Measurements from ENCODE around the gene RAB20.

Gene RAB20

GRCh38 chr13:110563463-110563774 lies 1.9 kb upstream of the RAB20 start:
- no peak overlapping the region for H3K27ac Mint-ChIP-seq
- no peak overlapping the region for H3K4me3 Mint-ChIP-seq
- ATAC-seq, result no peak
- H3K4me1 Mint-ChIP-seq, result peaks cover 33% of the 10 kb centered on the region
- H3K27me3 Mint-ChIP-seq, result peaks cover 8% of the 10 kb centered on the region
- H3K36me3 Mint-ChIP-seq, result peaks cover 8% of the 10 kb centered on the region
- no peaks in the 10 kb centered on the region for H3K9me3 Mint-ChIP-seq

- ATAC-seq, result no peak
- no peaks in the 10 kb centered on the region for H3K9me3 Mint-ChIP-seq
- peak overlapping the region; percentile 94 for H3K4me3 Mint-ChIP-seq
- peaks cover 33% of the 10 kb centered on the region for H3K4me1 Mint-ChIP-seq
- H3K27ac Mint-ChIP-seq, result peak overlapping the region; percentile 80
- peaks cover 8% of the 10 kb centered on the region for H3K27me3 Mint-ChIP-seq
- H3K36me3 Mint-ChIP-seq, result peaks cover 8% of the 10 kb centered on the region
These were observed 1.4 kb upstream of the RAB20 start for GRCh38 chr13:110562696-110563462.

- H3K9me3 Mint-ChIP-seq, result peaks cover 1% of the 10 kb centered on the region
- peaks cover 4% of the 10 kb centered on the region for H3K27me3 Mint-ChIP-seq
- H3K36me3 Mint-ChIP-seq, result peaks cover 10% of the 10 kb centered on the region
- ATAC-seq, result no peak
- H3K4me1 Mint-ChIP-seq, result peaks cover 35% of the 10 kb centered on the region
- H3K27ac Mint-ChIP-seq, result peak overlapping the region; percentile 80
- H3K4me3 Mint-ChIP-seq, result peak overlapping the region; percentile 94
These were observed 595 bp upstream of the RAB20 start for GRCh38 chr13:110562036-110562597.

GRCh38 chr13:110560601-110561343 lies 750 bp downstream of the RAB20 start:
- ATAC-seq, result no peak
- peak overlapping the region; percentile 81 for H3K4me3 Mint-ChIP-seq
- H3K36me3 Mint-ChIP-seq, result peaks cover 19% of the 10 kb centered on the region
- peak overlapping the region; percentile 80 for H3K27ac Mint-ChIP-seq
- H3K27me3 Mint-ChIP-seq, result no peaks in the 10 kb centered on the region
- peaks cover 48% of the 10 kb centered on the region for H3K4me1 Mint-ChIP-seq
- peaks cover 7% of the 10 kb centered on the region for H3K9me3 Mint-ChIP-seq

- H3K4me1 Mint-ChIP-seq, result peaks cover 54% of the 10 kb centered on the region
- H3K4me3 Mint-ChIP-seq, result peak overlapping the region; percentile 54
- H3K27me3 Mint-ChIP-seq, result no peaks in the 10 kb centered on the region
- H3K27ac Mint-ChIP-seq, result peak overlapping the region; percentile 80
- peaks cover 26% of the 10 kb centered on the region for H3K36me3 Mint-ChIP-seq
- H3K9me3 Mint-ChIP-seq, result peaks cover 7% of the 10 kb centered on the region
- ATAC-seq, result no peak
These were observed 1.5 kb downstream of the RAB20 start for GRCh38 chr13:110559986-110560385.

GRCh38 chr13:110559429-110559943 lies 2.0 kb downstream of the RAB20 start:
- peak overlapping the region; percentile 80 for H3K27ac Mint-ChIP-seq
- no peaks in the 10 kb centered on the region for H3K27me3 Mint-ChIP-seq
- ATAC-seq, result no peak
- peaks cover 52% of the 10 kb centered on the region for H3K4me1 Mint-ChIP-seq
- H3K36me3 Mint-ChIP-seq, result peaks cover 26% of the 10 kb centered on the region
- peaks cover 7% of the 10 kb centered on the region for H3K9me3 Mint-ChIP-seq
- no peak overlapping the region for H3K4me3 Mint-ChIP-seq

GRCh38 chr13:110557610-110558305 lies 3.8 kb downstream of the RAB20 start:
- Mint-ChIP-seq H3K36me3 (peaks cover 26% of the 10 kb centered on the region), H3K27me3 (no peaks in the 10 kb centered on the region), H3K27ac (no peak overlapping the region), H3K9me3 (peaks cover 7% of the 10 kb centered on the region), H3K4me1 (peaks cover 44% of the 10 kb centered on the region), H3K4me3 (no peak overlapping the region)
- ATAC-seq, result no peak

- H3K9me3 Mint-ChIP-seq, result peaks cover 7% of the 10 kb centered on the region
- H3K4me3 Mint-ChIP-seq, result no peak overlapping the region
- no peak for ATAC-seq
- no peaks in the 10 kb centered on the region for H3K27me3 Mint-ChIP-seq
- peaks cover 26% of the 10 kb centered on the region for H3K36me3 Mint-ChIP-seq
- peak overlapping the region; percentile 34 for H3K27ac Mint-ChIP-seq
- H3K4me1 Mint-ChIP-seq, result peaks cover 37% of the 10 kb centered on the region
These were observed 4.4 kb downstream of the RAB20 start for GRCh38 chr13:110557082-110557481.

GRCh38 chr13:110556224-110556606 lies 5.3 kb downstream of the RAB20 start:
- Mint-ChIP-seq H3K36me3 (peaks cover 30% of the 10 kb centered on the region), H3K4me1 (peaks cover 39% of the 10 kb centered on the region), H3K9me3 (peaks cover 7% of the 10 kb centered on the region), H3K27me3 (no peaks in the 10 kb centered on the region), H3K4me3 (no peak overlapping the region), H3K27ac (peak overlapping the region; percentile 34)
- ATAC-seq, result no peak

- H3K9me3 Mint-ChIP-seq, result peaks cover 7% of the 10 kb centered on the region
- H3K27ac Mint-ChIP-seq, result peak overlapping the region; percentile 34
- ATAC-seq, result peak; percentile 78
- no peaks in the 10 kb centered on the region for H3K27me3 Mint-ChIP-seq
- H3K4me1 Mint-ChIP-seq, result peaks cover 37% of the 10 kb centered on the region
- H3K36me3 Mint-ChIP-seq, result peaks cover 33% of the 10 kb centered on the region
- H3K4me3 Mint-ChIP-seq, result no peak overlapping the region
These were observed 5.8 kb downstream of the RAB20 start for GRCh38 chr13:110555601-110556223.

- Mint-ChIP-seq H3K4me1 (peaks cover 30% of the 10 kb centered on the region), H3K27ac (no peak overlapping the region), H3K27me3 (no peaks in the 10 kb centered on the region), H3K9me3 (peaks cover 7% of the 10 kb centered on the region), H3K4me3 (no peak overlapping the region), H3K36me3 (peaks cover 33% of the 10 kb centered on the region)
- no peak for ATAC-seq
These were observed 6.6 kb downstream of the RAB20 start for GRCh38 chr13:110554946-110555345.

- H3K27ac Mint-ChIP-seq, result no peak overlapping the region
- peaks cover 27% of the 10 kb centered on the region for H3K4me1 Mint-ChIP-seq
- peaks cover 7% of the 10 kb centered on the region for H3K9me3 Mint-ChIP-seq
- no peak for ATAC-seq
- peaks cover 32% of the 10 kb centered on the region for H3K36me3 Mint-ChIP-seq
- H3K27me3 Mint-ChIP-seq, result no peaks in the 10 kb centered on the region
- H3K4me3 Mint-ChIP-seq, result no peak overlapping the region
These were observed 7.2 kb downstream of the RAB20 start for GRCh38 chr13:110554227-110554836.

GRCh38 chr13:110553417-110553816 lies 8.1 kb downstream of the RAB20 start:
- Mint-ChIP-seq H3K36me3 (peaks cover 25% of the 10 kb centered on the region), H3K4me3 (no peak overlapping the region), H3K27ac (no peak overlapping the region), H3K4me1 (peaks cover 27% of the 10 kb centered on the region), H3K9me3 (peaks cover 7% of the 10 kb centered on the region), H3K27me3 (no peaks in the 10 kb centered on the region)
- ATAC-seq, result no peak

- peaks cover 27% of the 10 kb centered on the region for H3K4me1 Mint-ChIP-seq
- peaks cover 7% of the 10 kb centered on the region for H3K9me3 Mint-ChIP-seq
- H3K36me3 Mint-ChIP-seq, result peaks cover 25% of the 10 kb centered on the region
- ATAC-seq, result no peak
- no peak overlapping the region for H3K4me3 Mint-ChIP-seq
- H3K27ac Mint-ChIP-seq, result no peak overlapping the region
- H3K27me3 Mint-ChIP-seq, result no peaks in the 10 kb centered on the region
These were observed 8.8 kb downstream of the RAB20 start for GRCh38 chr13:110552767-110553166.
